GM12875 (cell line): ENCODE results near the gene PSMD1.
"Not testable (repeated sequence)": the region's sequence is repeated elsewhere in the genome, so short reads cannot be mapped to it uniquely, and the experiment has no call there.

Experiments
- H3K4me3 ChIP-seq: one replicate; pipeline ENCODE4 v1.5.1; 2011; ENCODE audit warnings: low read depth, low read length, control low read depth
- TF ChIP-seq, protein P1 (sequence below): IDR thresholded peaks from 2 replicates; pipeline ENCODE4 v1.5.1; 2011; ENCODE audit warnings: low read depth, mild to moderate bottlenecking, control low read depth, inconsistent platforms, low read length, moderate library complexity, borderline replicate concordance; ENCODE audit not compliant: insufficient read depth

PSMD1 gene

DNA sequence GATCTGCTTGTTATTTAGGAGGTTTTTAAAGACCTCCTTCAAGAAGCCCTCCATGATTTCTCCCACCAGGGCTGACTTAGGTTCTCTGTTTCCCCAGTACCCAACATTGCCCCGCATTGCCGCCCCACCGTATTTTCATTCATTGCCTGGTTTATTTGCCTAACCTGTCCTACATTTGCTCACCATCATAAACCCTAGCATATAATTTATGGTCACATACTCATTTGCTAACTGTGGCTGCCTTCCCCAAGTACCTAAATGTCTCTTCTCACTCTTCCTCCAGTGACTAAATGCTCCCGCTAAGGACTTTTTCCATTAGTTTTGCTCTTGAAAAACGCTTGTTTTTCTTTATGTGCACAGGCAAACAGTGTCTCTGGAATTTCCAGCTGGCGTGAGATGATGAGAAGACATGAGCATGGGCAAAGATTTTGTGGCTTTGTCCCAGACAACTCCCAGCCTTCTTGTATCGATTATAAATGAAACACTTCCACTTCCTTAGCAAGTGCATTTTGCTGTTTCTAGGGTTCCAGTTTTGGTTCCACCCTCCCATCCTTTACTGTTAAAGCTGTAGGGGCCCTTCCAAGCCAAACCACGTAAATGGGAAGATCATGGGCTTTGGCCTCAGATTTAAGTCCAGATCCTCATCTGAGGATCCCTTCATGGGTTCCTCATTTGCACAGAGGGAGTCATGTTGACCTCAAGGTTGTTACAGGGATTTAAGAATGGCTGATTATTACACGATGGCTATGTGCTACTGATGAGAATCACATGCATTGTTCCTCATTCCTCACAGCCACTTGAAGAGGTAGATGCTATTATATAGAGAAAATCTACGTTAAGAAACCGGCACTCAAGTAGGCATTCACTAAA lies 120.7 kb downstream of the PSMD1 start:
- TF ChIP-seq, protein P1, sequence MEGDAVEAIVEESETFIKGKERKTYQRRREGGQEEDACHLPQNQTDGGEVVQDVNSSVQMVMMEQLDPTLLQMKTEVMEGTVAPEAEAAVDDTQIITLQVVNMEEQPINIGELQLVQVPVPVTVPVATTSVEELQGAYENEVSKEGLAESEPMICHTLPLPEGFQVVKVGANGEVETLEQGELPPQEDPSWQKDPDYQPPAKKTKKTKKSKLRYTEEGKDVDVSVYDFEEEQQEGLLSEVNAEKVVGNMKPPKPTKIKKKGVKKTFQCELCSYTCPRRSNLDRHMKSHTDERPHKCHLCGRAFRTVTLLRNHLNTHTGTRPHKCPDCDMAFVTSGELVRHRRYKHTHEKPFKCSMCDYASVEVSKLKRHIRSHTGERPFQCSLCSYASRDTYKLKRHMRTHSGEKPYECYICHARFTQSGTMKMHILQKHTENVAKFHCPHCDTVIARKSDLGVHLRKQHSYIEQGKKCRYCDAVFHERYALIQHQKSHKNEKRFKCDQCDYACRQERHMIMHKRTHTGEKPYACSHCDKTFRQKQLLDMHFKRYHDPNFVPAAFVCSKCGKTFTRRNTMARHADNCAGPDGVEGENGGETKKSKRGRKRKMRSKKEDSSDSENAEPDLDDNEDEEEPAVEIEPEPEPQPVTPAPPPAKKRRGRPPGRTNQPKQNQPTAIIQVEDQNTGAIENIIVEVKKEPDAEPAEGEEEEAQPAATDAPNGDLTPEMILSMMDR = no peak

GRCh38 chr2:231178805-231179204 lies 122.1 kb downstream of the PSMD1 start:
- H3K4me3 ChIP-seq = not testable (repeated sequence)

More for the DNA sequence above, 120.7 kb downstream of the PSMD1 start:
- H3K4me3 ChIP-seq = no peak overlapping the region

GRCh38 chr2:231181860-231182512 lies 125.3 kb downstream of the PSMD1 start:
- no peak overlapping the region for H3K4me3 ChIP-seq
- TF ChIP-seq, protein P1 = no peak

DNA sequence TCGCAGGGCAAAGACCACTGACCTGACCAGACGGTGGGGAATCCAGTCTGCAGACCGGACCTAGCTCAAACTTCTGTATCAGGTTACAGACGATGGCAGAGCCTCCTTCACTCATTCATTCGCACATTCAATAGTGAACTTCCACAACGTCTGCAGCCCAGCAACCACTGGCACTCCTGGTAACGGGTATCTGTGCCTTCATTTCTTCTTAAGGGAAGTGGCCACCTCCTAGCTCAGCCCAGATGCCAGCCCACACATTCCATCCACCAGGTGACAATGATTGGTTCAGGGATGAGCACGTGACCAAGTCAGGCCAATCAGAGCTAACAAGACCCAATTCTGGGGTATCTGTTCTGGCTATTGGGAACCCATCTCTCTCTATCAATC lies 125.8 kb downstream of the PSMD1 start:
- TF ChIP-seq, protein P1 = no peak
- H3K4me3 ChIP-seq = no peak overlapping the region

DNA sequence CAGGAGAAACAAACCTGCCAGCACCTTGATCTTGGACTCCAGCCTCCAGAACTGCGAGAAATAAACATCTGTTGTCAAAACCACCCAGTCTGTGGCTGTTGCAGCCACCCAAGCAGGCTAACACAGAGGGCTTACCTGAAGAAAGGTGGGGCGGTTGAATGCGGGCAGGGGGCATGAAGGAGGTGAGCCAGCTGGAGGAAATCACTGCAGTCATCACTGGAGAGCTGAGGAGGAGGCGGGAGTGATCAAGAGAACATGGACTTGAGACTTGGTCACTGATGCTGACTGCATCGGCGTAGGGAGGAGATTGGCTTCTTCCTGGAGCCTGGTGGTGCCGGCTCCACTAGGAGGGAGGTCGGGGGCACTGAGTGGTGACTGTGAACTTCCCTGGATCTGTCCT lies 127.2 kb downstream of the PSMD1 start:
- H3K4me3 ChIP-seq = no peak overlapping the region
- TF ChIP-seq, protein P1 = no peak

- TF ChIP-seq, protein P1 = no peak
- H3K4me3 ChIP-seq = no peak overlapping the region
Measured at GRCh38 chr2:231184319-231184718, 127.7 kb downstream of the PSMD1 start.

DNA sequence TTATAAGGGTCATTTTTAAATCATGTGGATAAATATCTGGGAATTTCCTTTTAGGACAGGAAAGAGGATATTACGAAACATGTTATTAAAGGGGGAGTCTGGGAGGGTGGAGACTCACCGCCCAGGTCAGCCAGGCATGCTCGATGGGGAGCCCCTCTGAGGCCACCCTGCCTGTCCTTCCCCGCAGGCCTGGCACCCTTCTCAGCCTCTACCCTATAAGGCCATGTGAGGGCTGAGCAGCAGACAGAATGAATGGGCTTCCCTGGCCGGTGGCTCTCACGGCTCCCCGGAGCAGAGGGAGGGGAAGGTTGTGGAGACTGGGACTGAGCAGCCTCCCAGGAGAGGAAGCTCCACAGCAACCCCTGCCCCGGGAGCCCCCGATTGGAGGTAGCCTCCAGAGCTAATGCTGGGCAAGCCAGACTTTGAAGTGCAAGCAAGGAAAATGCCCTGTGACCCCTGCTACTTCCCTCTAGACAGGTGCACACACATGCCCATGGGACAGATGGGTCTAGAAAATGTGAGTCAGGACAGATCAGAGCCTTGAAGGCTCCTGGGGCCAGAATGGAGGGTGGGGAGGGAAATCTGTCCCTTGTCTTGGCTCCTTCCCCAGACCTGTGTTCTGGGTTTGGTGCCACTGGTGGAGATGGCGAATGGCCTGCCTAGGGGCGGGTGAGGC lies 128.5 kb downstream of the PSMD1 start:
- TF ChIP-seq, protein P1 = no peak
- H3K4me3 ChIP-seq = no peak overlapping the region
